ENCODE data around the gene SH3RF1. TPM values are rescaled to one million over a fixed set of nuclear protein-coding genes. Genes with fewer than 3 reads are reported as not detected.

The SH3RF1 gene
- total RNA-seq, 3 donors from 2014 or later, result 20.2 to 37.0 (median 27.9) TPM

DNA sequence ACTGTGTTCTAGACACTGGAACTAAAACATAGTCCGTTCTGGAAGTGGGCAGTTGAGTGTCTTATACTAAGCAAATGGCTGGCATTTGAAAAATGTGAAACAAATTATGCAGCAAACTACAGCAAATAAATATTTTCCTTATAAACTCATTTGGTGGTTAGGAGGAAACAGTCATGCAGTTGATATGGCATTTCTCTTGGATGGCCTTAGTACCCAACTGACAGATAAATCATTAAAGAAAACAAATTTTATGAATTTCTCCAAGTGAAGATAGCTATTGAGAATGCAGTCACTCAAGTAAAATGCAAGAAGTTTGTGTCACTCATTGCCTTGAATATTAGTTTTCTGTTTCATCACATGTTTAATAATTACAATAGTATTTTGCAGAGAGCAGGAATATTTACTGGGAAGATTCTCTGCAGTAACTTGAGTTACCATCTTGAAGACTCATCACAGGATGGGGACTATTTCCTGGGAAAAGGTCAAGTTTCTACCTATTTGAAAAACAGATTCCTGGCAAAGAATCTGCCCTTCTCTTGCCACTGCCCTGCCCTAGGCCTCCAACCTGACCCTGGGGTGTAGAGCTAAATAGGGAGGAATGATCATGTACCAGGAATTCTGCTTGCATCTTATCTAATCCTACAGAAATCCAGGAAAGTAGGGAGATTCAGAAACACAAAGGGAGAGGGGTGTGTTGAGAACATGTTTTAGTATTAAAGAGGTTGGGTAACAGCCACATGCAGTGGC is 105.9 kb downstream of the SH3RF1 start:
- Histone ChIP-seq H3K27ac (no peak overlapping the region), H3K4me1 (no peaks in the 10 kb centered on the region), H3K9me3 (no peaks in the 10 kb centered on the region), H3K36me3 (no peaks in the 10 kb centered on the region), H3K4me3 (no peak overlapping the region), H3K27me3 (no peaks in the 10 kb centered on the region)
- intact Hi-C loops (cut with DNase I; ENCODE audit: low total_unique reads), result no loop called here
- no peak for DNase-seq (ENCODE audit: low spot score in 2 of 2)
- TF ChIP-seq, protein P1, sequence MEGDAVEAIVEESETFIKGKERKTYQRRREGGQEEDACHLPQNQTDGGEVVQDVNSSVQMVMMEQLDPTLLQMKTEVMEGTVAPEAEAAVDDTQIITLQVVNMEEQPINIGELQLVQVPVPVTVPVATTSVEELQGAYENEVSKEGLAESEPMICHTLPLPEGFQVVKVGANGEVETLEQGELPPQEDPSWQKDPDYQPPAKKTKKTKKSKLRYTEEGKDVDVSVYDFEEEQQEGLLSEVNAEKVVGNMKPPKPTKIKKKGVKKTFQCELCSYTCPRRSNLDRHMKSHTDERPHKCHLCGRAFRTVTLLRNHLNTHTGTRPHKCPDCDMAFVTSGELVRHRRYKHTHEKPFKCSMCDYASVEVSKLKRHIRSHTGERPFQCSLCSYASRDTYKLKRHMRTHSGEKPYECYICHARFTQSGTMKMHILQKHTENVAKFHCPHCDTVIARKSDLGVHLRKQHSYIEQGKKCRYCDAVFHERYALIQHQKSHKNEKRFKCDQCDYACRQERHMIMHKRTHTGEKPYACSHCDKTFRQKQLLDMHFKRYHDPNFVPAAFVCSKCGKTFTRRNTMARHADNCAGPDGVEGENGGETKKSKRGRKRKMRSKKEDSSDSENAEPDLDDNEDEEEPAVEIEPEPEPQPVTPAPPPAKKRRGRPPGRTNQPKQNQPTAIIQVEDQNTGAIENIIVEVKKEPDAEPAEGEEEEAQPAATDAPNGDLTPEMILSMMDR (IDR thresholded peaks at IDR 0.05), result no peak
- TF ChIP-seq POLR2A (IDR thresholded peaks at IDR 0.05), result no peak
- TF ChIP-seq POLR2AphosphoS5 (IDR thresholded peaks at IDR 0.05), result no peak

DNA sequence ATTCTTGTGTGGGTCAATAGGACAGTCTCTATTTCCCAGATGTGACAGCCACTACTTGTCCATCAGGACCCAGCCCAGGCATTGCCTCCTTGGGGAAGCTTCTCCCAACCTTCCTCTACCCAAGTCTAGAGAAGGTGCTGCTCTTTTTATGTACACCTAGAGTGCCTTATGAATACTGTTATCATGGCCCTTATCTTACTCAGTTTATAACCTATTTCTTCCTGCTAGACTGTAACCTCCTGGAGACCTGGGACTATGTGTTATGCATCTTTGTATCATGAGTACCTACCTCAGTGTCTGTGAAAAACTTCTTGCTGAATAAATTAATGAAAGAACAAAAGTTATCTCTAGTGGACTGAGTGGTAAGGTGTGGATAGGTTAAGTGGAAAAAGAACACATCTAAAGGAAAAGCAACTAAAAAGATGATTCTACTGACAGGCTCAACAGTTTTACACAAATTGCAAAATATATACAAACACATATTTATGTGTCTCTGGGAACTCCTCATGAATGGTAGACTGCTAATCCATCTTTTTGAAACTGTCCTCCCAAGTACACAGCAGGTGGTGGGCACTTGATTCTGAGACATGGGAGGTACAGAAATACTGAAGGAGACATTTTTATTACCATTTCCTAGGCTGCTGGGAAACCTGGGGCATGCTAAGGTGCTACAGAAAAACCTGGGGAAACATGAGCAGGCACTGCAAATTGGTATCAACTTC is 106.6 kb downstream of the SH3RF1 start:
- H3K36me3 ChIP-seq, result no peaks in the 10 kb centered on the region
- DNase-seq (ENCODE audit: low spot score in 2 of 2), result no peak
- intact Hi-C loops (cut with DNase I; ENCODE audit: low total_unique reads), result no loop called here
- no peaks in the 10 kb centered on the region for H3K4me1 ChIP-seq
- no peak overlapping the region for H3K27ac ChIP-seq
- TF ChIP-seq POLR2AphosphoS5 (IDR thresholded peaks at IDR 0.05) (no peak), POLR2A (IDR thresholded peaks at IDR 0.05) (no peak)
- TF ChIP-seq, protein P1 (IDR thresholded peaks at IDR 0.05), result no peak
- H3K4me3 ChIP-seq, result no peak overlapping the region
- H3K27me3 ChIP-seq, result no peaks in the 10 kb centered on the region
- H3K9me3 ChIP-seq, result no peaks in the 10 kb centered on the region

- Histone ChIP-seq H3K27me3 (no peaks in the 10 kb centered on the region), H3K27ac (no peak overlapping the region), H3K4me3 (no peak overlapping the region), H3K4me1 (no peaks in the 10 kb centered on the region), H3K36me3 (no peaks in the 10 kb centered on the region), H3K9me3 (no peaks in the 10 kb centered on the region)
- TF ChIP-seq POLR2AphosphoS5 (IDR thresholded peaks at IDR 0.05) (no peak), POLR2A (IDR thresholded peaks at IDR 0.05) (no peak)
- TF ChIP-seq, protein P1 (IDR thresholded peaks at IDR 0.05), result no peak
- intact Hi-C loops (cut with DNase I; ENCODE audit: low total_unique reads), result no loop called here
- no peak for DNase-seq (ENCODE audit: low spot score in 2 of 2)
Observed at GRCh38 chr4:169163495-169163894, 107.3 kb downstream of the SH3RF1 start.

DNA sequence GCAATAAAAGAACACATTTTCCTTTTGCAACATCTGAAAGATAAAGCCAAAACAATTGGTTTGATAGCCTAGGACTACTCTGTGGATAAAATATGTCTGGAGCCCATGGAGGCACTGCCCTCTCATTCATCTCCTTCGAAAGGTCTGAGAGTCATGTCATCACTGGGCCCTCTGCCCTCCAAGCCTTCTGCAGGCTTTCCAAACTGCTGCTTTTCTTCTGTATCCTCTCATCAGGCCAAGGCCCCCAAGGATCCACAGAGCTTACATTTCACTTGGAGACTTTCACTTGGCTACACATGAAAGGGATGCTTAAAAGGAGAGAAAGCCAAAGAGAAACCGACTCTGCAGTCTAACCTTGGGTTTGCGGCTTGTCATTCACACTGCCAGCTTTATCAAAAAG is 109.9 kb downstream of the SH3RF1 start:
- TF ChIP-seq, protein P1 (IDR thresholded peaks at IDR 0.05), result no peak
- TF ChIP-seq POLR2A (IDR thresholded peaks at IDR 0.05) (no peak), POLR2AphosphoS5 (IDR thresholded peaks at IDR 0.05) (peak in 1 of 3 donors; percentile 81)
- no peaks in the 10 kb centered on the region for H3K4me1 ChIP-seq
- no peak overlapping the region for H3K27ac ChIP-seq
- H3K27me3 ChIP-seq, result no peaks in the 10 kb centered on the region
- DNase-seq (ENCODE audit: low spot score in 2 of 2), result no peak
- no peaks in the 10 kb centered on the region for H3K9me3 ChIP-seq
- no peaks in the 10 kb centered on the region for H3K36me3 ChIP-seq
- intact Hi-C loops (cut with DNase I; ENCODE audit: low total_unique reads), result no loop called here
- no peak overlapping the region for H3K4me3 ChIP-seq

- H3K9me3 ChIP-seq, result no peaks in the 10 kb centered on the region
- intact Hi-C loops (cut with DNase I; ENCODE audit: low total_unique reads), result no loop called here
- TF ChIP-seq POLR2AphosphoS5 (IDR thresholded peaks at IDR 0.05) (no peak), POLR2A (IDR thresholded peaks at IDR 0.05) (no peak)
- TF ChIP-seq, protein P1 (IDR thresholded peaks at IDR 0.05), result no peak
- DNase-seq (ENCODE audit: low spot score in 2 of 2), result no peak
- H3K36me3 ChIP-seq, result no peaks in the 10 kb centered on the region
- no peak overlapping the region for H3K27ac ChIP-seq
- no peak overlapping the region for H3K4me3 ChIP-seq
- no peaks in the 10 kb centered on the region for H3K4me1 ChIP-seq
- no peaks in the 10 kb centered on the region for H3K27me3 ChIP-seq
Observed at GRCh38 chr4:169159624-169160171, 111.1 kb downstream of the SH3RF1 start.
